Neural progenitor cell (in vitro differentiated cells): ENCODE data around the gene FAIM2.

Source experiments
- CTCF ChIP-seq: fragments of 200-600 bp; sonication (generic); IDR thresholded peaks from 2 replicates; pipeline ENCODE4 v1.5.1; 2017; ENCODE audit warnings: antibody characterized with exemption, mild to moderate bottlenecking
- EZH2 ChIP-seq: fragments of 200-600 bp; sonication (generic); IDR thresholded peaks from 2 replicates; pipeline ENCODE4 v1.6.1; 2017; ENCODE audit warnings: antibody characterized with exemption, mild to moderate bottlenecking, moderate library complexity
- EZH2phosphoT487 ChIP-seq: fragments of 200-600 bp; sonication (generic); IDR thresholded peaks from 2 replicates; pipeline ENCODE4 v1.6.1; 2017; ENCODE audit warnings: antibody characterized with exemption

GRCh38 chr12:49863946-49864797, 39.5 kb downstream of the FAIM2 start:
- TF ChIP-seq CTCF = no peak
- TF ChIP-seq EZH2phosphoT487 = no peak
- TF ChIP-seq EZH2 = no peak
